Eye (tissue), 1 donor: ENCODE results near the gene NT5C3A.
"Not testable (repeated sequence)": the region's sequence is repeated elsewhere in the genome, so short reads cannot be mapped to it uniquely, and the experiment has no call there.

ENCODE experiments used
- DNase-seq: peaks from one replicate; pipeline ENCODE4 v3.0.0-alpha.2; 2015

Gene NT5C3A

GRCh38 chr7:33039903-33040292 lies 22.7 kb downstream of the NT5C3A start:
- DNase-seq, result no peak

- DNase-seq, result no peak
These were observed 23.2 kb downstream of the NT5C3A start for GRCh38 chr7:33039257-33039902.

- no peak for DNase-seq
These were observed 23.9 kb downstream of the NT5C3A start for GRCh38 chr7:33038639-33039038.

- no peak for DNase-seq
These were observed 26.8 kb downstream of the NT5C3A start for GRCh38 chr7:33035776-33036175.

GRCh38 chr7:33024189-33024757 lies 38.3 kb downstream of the NT5C3A start:
- DNase-seq, result no peak

GRCh38 chr7:33012364-33012763 lies 50.2 kb downstream of the NT5C3A start:
- no peak for DNase-seq

GRCh38 chr7:33009734-33010133 lies 52.8 kb downstream of the NT5C3A start:
- DNase-seq, result no peak

GRCh38 chr7:33005690-33006089 lies 56.9 kb downstream of the NT5C3A start:
- not testable (repeated sequence) for DNase-seq

- not testable (repeated sequence) for DNase-seq
These were observed 57.4 kb downstream of the NT5C3A start for GRCh38 chr7:33005193-33005592.

GRCh38 chr7:33004104-33004616 lies 58.4 kb downstream of the NT5C3A start:
- not testable (repeated sequence) for DNase-seq

- DNase-seq, result not testable (repeated sequence)
These were observed 59.5 kb downstream of the NT5C3A start for GRCh38 chr7:33003111-33003510.

- not testable (repeated sequence) for DNase-seq
These were observed 63.2 kb downstream of the NT5C3A start for GRCh38 chr7:32999380-32999779.

GRCh38 chr7:32998361-32999171 lies 64.0 kb downstream of the NT5C3A start:
- DNase-seq, result peak; percentile 73

- DNase-seq, result peak; percentile 40
These were observed 64.6 kb downstream of the NT5C3A start for GRCh38 chr7:32997956-32998355.

- DNase-seq, result not testable (repeated sequence)
These were observed 69.8 kb downstream of the NT5C3A start for GRCh38 chr7:32992750-32993149.

GRCh38 chr7:32991975-32992700 lies 70.4 kb downstream of the NT5C3A start:
- not testable (repeated sequence) for DNase-seq

- not testable (repeated sequence) for DNase-seq
These were observed 71.4 kb downstream of the NT5C3A start for GRCh38 chr7:32991068-32991585.

GRCh38 chr7:32988148-32988547 lies 74.4 kb downstream of the NT5C3A start:
- DNase-seq, result not testable (repeated sequence)

- DNase-seq, result not testable (repeated sequence)
These were observed 82.7 kb downstream of the NT5C3A start for GRCh38 chr7:32979902-32980301.

- not testable (repeated sequence) for DNase-seq
These were observed 83.3 kb downstream of the NT5C3A start for GRCh38 chr7:32979246-32979645.

GRCh38 chr7:32977159-32977558 lies 85.4 kb downstream of the NT5C3A start:
- DNase-seq, result not testable (repeated sequence)

- not testable (repeated sequence) for DNase-seq
These were observed 90.6 kb downstream of the NT5C3A start for GRCh38 chr7:32971967-32972366.

GRCh38 chr7:32967268-32967582 lies 95.4 kb downstream of the NT5C3A start:
- DNase-seq, result not testable (repeated sequence)
